ENCODE results near the gene PCYT1A. TPM values are rescaled to one million over a fixed set of nuclear protein-coding genes. Genes with fewer than 3 reads are reported as not detected.

PCYT1A gene
- total and polyA plus RNA-seq, 10 of the 15 experiments (the other 5 are each of a cell fraction or from before 2014, with no cell fraction given), result 10.8 to 64.3 (median 48.6) TPM

DNA sequence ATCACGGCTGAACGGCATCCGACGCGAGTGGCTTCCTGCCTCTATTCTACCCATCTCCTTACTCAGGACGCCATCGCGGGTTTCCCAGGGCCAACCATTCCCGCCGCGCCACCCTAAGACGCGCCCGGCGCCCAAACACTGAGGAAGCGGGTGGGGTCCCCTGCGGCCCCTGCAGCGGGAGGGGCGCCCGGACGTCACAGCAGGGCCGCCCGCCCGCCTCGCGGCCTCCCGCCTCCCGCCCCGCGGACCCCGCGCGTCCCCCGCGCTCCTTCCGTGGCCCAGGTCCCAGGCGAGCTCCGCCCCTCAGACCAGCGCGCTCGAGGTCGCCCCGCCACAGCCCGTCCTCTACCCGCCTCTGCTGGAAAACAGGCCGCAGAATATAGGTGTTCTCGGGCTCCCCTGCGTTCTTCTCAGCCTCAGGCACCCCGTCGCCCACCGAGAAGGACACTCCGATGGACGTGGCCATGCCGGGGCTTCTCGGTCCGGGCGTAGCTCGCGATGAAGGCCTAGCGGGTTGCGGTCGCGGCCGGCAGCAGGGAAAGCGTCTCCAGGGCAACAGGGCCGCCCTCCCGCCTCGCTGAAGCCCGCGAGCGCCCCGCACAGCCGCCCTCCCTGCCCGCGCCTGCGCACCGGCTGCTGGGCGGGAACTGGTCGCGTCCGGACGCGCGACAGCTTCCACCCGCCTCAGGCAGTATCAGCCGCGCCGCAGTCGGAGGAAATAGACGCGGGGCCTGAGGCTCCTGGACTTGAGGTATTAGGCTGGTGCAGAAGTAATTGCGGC lies 30.4 kb upstream of the PCYT1A start, which contains the start of gene DYNLT2B (continued):
- TF ChIP-seq, protein P1, sequence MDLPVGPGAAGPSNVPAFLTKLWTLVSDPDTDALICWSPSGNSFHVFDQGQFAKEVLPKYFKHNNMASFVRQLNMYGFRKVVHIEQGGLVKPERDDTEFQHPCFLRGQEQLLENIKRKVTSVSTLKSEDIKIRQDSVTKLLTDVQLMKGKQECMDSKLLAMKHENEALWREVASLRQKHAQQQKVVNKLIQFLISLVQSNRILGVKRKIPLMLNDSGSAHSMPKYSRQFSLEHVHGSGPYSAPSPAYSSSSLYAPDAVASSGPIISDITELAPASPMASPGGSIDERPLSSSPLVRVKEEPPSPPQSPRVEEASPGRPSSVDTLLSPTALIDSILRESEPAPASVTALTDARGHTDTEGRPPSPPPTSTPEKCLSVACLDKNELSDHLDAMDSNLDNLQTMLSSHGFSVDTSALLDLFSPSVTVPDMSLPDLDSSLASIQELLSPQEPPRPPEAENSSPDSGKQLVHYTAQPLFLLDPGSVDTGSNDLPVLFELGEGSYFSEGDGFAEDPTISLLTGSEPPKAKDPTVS (IDR thresholded peaks at IDR 0.05; ENCODE audit: low read depth, low read length), result no peak
- TF ChIP-seq KDM1A (IDR thresholded peaks at IDR 0.05; ENCODE audit: borderline replicate concordance), result no peak
- TF ChIP-seq SP1 (IDR thresholded peaks at IDR 0.05; ENCODE audit: low read depth, low read length), result peak; percentile 15
- TF ChIP-seq KAT2A (conservative IDR thresholded peaks at IDR 0.05; ENCODE audit: control insufficient read depth, low read depth, low read length), result no peak
- TF ChIP-seq GATAD2B (conservative IDR thresholded peaks at IDR 0.05; ENCODE audit: low read depth), result peak; percentile 85
- TF ChIP-seq, protein P2, sequence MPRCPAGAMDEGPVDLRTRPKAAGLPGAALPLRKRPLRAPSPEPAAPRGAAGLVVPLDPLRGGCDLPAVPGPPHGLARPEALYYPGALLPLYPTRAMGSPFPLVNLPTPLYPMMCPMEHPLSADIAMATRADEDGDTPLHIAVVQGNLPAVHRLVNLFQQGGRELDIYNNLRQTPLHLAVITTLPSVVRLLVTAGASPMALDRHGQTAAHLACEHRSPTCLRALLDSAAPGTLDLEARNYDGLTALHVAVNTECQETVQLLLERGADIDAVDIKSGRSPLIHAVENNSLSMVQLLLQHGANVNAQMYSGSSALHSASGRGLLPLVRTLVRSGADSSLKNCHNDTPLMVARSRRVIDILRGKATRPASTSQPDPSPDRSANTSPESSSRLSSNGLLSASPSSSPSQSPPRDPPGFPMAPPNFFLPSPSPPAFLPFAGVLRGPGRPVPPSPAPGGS (IDR thresholded peaks at IDR 0.05; ENCODE audit: borderline replicate concordance, insufficient read depth, low read depth, low read length, poor library complexity, severe bottlenecking), result no peak
- TF ChIP-seq POU2F2 (IDR thresholded peaks at IDR 0.05; ENCODE audit: borderline replicate concordance, low read depth, low read length), result peak; percentile 69; the same call in 1 of the 3 replicates
- TF ChIP-seq ATF3 (IDR thresholded peaks at IDR 0.05; ENCODE audit: borderline replicate concordance, extremely low read depth, low read depth, low read length), result 0 out of 2 replicates have a peak, but pooled peaks have one; percentile 16
- TF ChIP-seq POLR2A (IDR thresholded peaks at IDR 0.05; ENCODE audit: low read depth, low read length), result peak; percentile 88
- no peak for TF ChIP-seq ZNF592 (IDR thresholded peaks at IDR 0.05)
- TF ChIP-seq, protein P3, sequence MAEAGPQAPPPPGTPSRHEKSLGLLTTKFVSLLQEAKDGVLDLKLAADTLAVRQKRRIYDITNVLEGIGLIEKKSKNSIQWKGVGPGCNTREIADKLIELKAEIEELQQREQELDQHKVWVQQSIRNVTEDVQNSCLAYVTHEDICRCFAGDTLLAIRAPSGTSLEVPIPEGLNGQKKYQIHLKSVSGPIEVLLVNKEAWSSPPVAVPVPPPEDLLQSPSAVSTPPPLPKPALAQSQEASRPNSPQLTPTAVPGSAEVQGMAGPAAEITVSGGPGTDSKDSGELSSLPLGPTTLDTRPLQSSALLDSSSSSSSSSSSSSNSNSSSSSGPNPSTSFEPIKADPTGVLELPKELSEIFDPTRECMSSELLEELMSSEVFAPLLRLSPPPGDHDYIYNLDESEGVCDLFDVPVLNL (IDR thresholded peaks at IDR 0.05; ENCODE audit: low read depth, low read length), result peak; percentile 76
- TF ChIP-seq RUNX3 (IDR thresholded peaks at IDR 0.05; ENCODE audit: low read length), result peak; percentile 85
- no peak for TF ChIP-seq YBX1 (IDR thresholded peaks at IDR 0.05)
- no peak for TF ChIP-seq CEBPB (IDR thresholded peaks at IDR 0.05; ENCODE audit: borderline replicate concordance in 1 of 2, low read depth in 2 of 2, low read length in 2 of 2)
- TF ChIP-seq MEF2B (IDR thresholded peaks at IDR 0.05; ENCODE audit: partially characterized antibody, poor library complexity, severe bottlenecking), result no peak
- peak; percentile 35 for TF ChIP-seq KLF5 (IDR thresholded peaks at IDR 0.05; ENCODE audit: partially characterized antibody)
- peak in 1 of 2 experiments; percentile 28; a peak in 1 of 4 replicates for TF ChIP-seq ETV6 (conservative IDR thresholded peaks at IDR 0.05 in 1 of 2, IDR thresholded peaks at IDR 0.05 in 1 of 2; ENCODE audit: borderline replicate concordance in 1 of 2, low read depth in 1 of 2)

Data from GM12878 (cell line).